ENCODE measurements around the gene TULP4. TPM values are rescaled to one million over a fixed set of nuclear protein-coding genes. Genes with fewer than 3 reads are reported as not detected.
"Not testable (repeated sequence)": the region's sequence is repeated elsewhere in the genome, so short reads cannot be mapped to it uniquely, and the experiment has no call there.

Gene TULP4
- total and polyA plus RNA-seq, 2 of the 8 experiments (the other 6 are each of a cell fraction or from before 2014, with no cell fraction given), result 7.7 to 51.6 TPM

GRCh38 chr6:158391276-158391675, 79.0 kb downstream of the TULP4 start:
- Histone ChIP-seq H2BK120ac (replicated peaks; ENCODE audit: low read depth, low read length) (no peak overlapping the region), H3K27ac (ENCODE audit: low read depth, low read length) (no peak overlapping the region), H3K79me2 (ENCODE audit: control insufficient read depth in 1 of 2, insufficient read depth in 2 of 2, low read length in 2 of 2) (no peaks in the 10 kb centered on the region; a peak in 1 of 4 replicates), H4K8ac (ENCODE audit: extremely low read depth, insufficient read depth, low read length) (no peak overlapping the region), H4K20me1 (replicated peaks in 1 of 2; ENCODE audit: control insufficient read depth in 1 of 2, insufficient read depth in 2 of 2, low read length in 2 of 2) (peaks cover 0 to 1% of the 10 kb centered on the region in 2 experiments), H3K4me1 (replicated peaks in 1 of 4; ENCODE audit: control insufficient read depth in 3 of 4, insufficient read depth in 4 of 4, low read length in 3 of 4) (no peaks in the 10 kb centered on the region), H3K27me3 (replicated peaks in 1 of 4; ENCODE audit: control insufficient read depth in 3 of 4, extremely low read depth in 1 of 4, insufficient read depth in 3 of 4, low read length in 3 of 4) (no peaks in the 10 kb centered on the region), H3K4me3 (ENCODE audit: extremely low read depth in 1 of 4, insufficient read depth in 2 of 4, low read depth in 3 of 4, low read length in 4 of 4) (no peak overlapping the region), H2BK15ac (ENCODE audit: low read length) (no peak overlapping the region), H2BK20ac (ENCODE audit: low read length) (no peak overlapping the region), H3K14ac (ENCODE audit: insufficient read length) (no peak overlapping the region), H4K91ac (replicated peaks; ENCODE audit: insufficient read length, low read length) (no peak overlapping the region), H4K5ac (ENCODE audit: insufficient read length, low read depth, low read length) (no peak overlapping the region), H3K9me3 (ENCODE audit: insufficient read depth in 2 of 2, low read depth in 1 of 2, low read length in 1 of 2) (peaks cover 17 to 23% of the 10 kb centered on the region in 2 experiments), H3K4me2 (ENCODE audit: insufficient read depth in 1 of 2, low read depth in 2 of 2, low read length in 2 of 2) (no peak overlapping the region), H3K79me1 (ENCODE audit: low read depth, low read length) (no peaks in the 10 kb centered on the region), H2AFZ (ENCODE audit: low read length) (no peak overlapping the region), H3K36me3 (ENCODE audit: control insufficient read depth in 2 of 4, insufficient read depth in 4 of 4, low read length in 3 of 4) (0 out of 8 replicates have a peak, but pooled peaks cover 0 to 4% (median 0%) of the 10 kb centered on the region in 4 experiments), H3K18ac (ENCODE audit: extremely low read depth, low read length) (no peak overlapping the region), H3K56ac (replicated peaks; ENCODE audit: insufficient read length, low read depth, low read length) (no peak overlapping the region), H3K4ac (replicated peaks; ENCODE audit: insufficient read length, low read depth, low read length) (no peak overlapping the region), H2AK5ac (ENCODE audit: low read depth, low read length) (no peak overlapping the region), H2BK5ac (ENCODE audit: low read depth, low read length) (no peak overlapping the region), H3K23me2 (ENCODE audit: low read depth, low read length) (no peaks in the 10 kb centered on the region), H3K9ac (replicated peaks in 1 of 4; ENCODE audit: extremely low read depth in 1 of 4, low read depth in 3 of 4, low read length in 3 of 4) (no peak overlapping the region), H2BK12ac (ENCODE audit: low read depth, low read length) (no peak overlapping the region), H3K23ac (ENCODE audit: insufficient read length) (no peak overlapping the region)
- DNase-seq (ENCODE audit: low read depth in 1 of 2, low spot score in 2 of 2), result no peak
- FAIRE-seq, result no peak
- TF ChIP-seq HDAC2 (IDR thresholded peaks at IDR 0.05; ENCODE audit: borderline replicate concordance in 1 of 2, low read depth in 2 of 2, low read length in 2 of 2), result no peak
- CTCF ChIA-PET (ENCODE audit: partially characterized antibody), result interaction anchor here (1.0 kb wide), 1 partner anchor 10 kb away, joined by 3 read pairs; no protein-coding TSS in a partner anchor
- WGBS, 2 experiments (ENCODE audit: extremely low coverage in 1 of 2, insufficient coverage in 1 of 2, insufficient read length in 1 of 2, insufficient replicate concordance in 2 of 2, low coverage in 1 of 2, low lambda C conversion rate in 2 of 2, missing lambda C conversion rate in 1 of 2), result 92% methylated on average over 3 of the region's 3 CpGs; no CpG with 5 or more reads in 1 of the 2 experiments
- POLR2A ChIA-PET (ENCODE audit: partially characterized antibody), result no interaction called here

GRCh38 chr6:158391977-158392376, 79.7 kb downstream of the TULP4 start:
- H3K14ac ChIP-seq (ENCODE audit: insufficient read length); H2BK20ac ChIP-seq (ENCODE audit: low read length); H3K27ac ChIP-seq (ENCODE audit: low read depth, low read length); H3K4me2 ChIP-seq (ENCODE audit: insufficient read depth in 1 of 2, low read depth in 2 of 2, low read length in 2 of 2); H3K36me3 ChIP-seq (ENCODE audit: control insufficient read depth in 2 of 4, insufficient read depth in 4 of 4, low read length in 3 of 4); H2BK5ac ChIP-seq (ENCODE audit: low read depth, low read length); H4K8ac ChIP-seq (ENCODE audit: extremely low read depth, insufficient read depth, low read length); H2AK5ac ChIP-seq (ENCODE audit: low read depth, low read length); H3K4me1 ChIP-seq (replicated peaks in 1 of 4; ENCODE audit: control insufficient read depth in 3 of 4, insufficient read depth in 4 of 4, low read length in 3 of 4); H2BK120ac ChIP-seq (replicated peaks; ENCODE audit: low read depth, low read length); H3K79me1 ChIP-seq (ENCODE audit: low read depth, low read length); H2AFZ ChIP-seq (ENCODE audit: low read length); H3K27me3 ChIP-seq (replicated peaks in 1 of 4; ENCODE audit: control insufficient read depth in 3 of 4, extremely low read depth in 1 of 4, insufficient read depth in 3 of 4, low read length in 3 of 4); H3K18ac ChIP-seq (ENCODE audit: extremely low read depth, low read length); H4K5ac ChIP-seq (ENCODE audit: insufficient read length, low read depth, low read length); DNase-seq (ENCODE audit: low read depth in 1 of 2, low spot score in 2 of 2); H3K4ac ChIP-seq (replicated peaks; ENCODE audit: insufficient read length, low read depth, low read length); H3K9ac ChIP-seq (replicated peaks in 1 of 4; ENCODE audit: extremely low read depth in 1 of 4, low read depth in 3 of 4, low read length in 3 of 4); H3K23me2 ChIP-seq (ENCODE audit: low read depth, low read length); POLR2A ChIA-PET (ENCODE audit: partially characterized antibody); H4K20me1 ChIP-seq (replicated peaks in 1 of 2; ENCODE audit: control insufficient read depth in 1 of 2, insufficient read depth in 2 of 2, low read length in 2 of 2); H2BK15ac ChIP-seq (ENCODE audit: low read length); H3K56ac ChIP-seq (replicated peaks; ENCODE audit: insufficient read length, low read depth, low read length); H4K91ac ChIP-seq (replicated peaks; ENCODE audit: insufficient read length, low read length); FAIRE-seq; H2BK12ac ChIP-seq (ENCODE audit: low read depth, low read length); H3K79me2 ChIP-seq (ENCODE audit: control insufficient read depth in 1 of 2, insufficient read depth in 2 of 2, low read length in 2 of 2); H3K4me3 ChIP-seq (ENCODE audit: extremely low read depth in 1 of 4, insufficient read depth in 2 of 4, low read depth in 3 of 4, low read length in 4 of 4); H3K23ac ChIP-seq (ENCODE audit: insufficient read length): not testable (repeated sequence)
- CTCF ChIA-PET (ENCODE audit: partially characterized antibody), result interaction anchor here (0.8 kb wide), 1 partner anchor 9 kb away, joined by 3 read pairs; no protein-coding TSS in a partner anchor
- H3K9me3 ChIP-seq (ENCODE audit: insufficient read depth in 2 of 2, low read depth in 1 of 2, low read length in 1 of 2), result peaks cover 17 to 23% of the 10 kb centered on the region in 2 experiments
- WGBS, 2 experiments (ENCODE audit: extremely low coverage in 1 of 2, insufficient coverage in 1 of 2, insufficient read length in 1 of 2, insufficient replicate concordance in 2 of 2, low coverage in 1 of 2, low lambda C conversion rate in 2 of 2, missing lambda C conversion rate in 1 of 2), result 82% methylated on average over 4 of the region's 4 CpGs; no CpG with 5 or more reads in 1 of the 2 experiments
